GM21447 (cell line): ENCODE results near the gene PGAP1.
"Not testable (repeated sequence)": the region's sequence is repeated elsewhere in the genome, so short reads cannot be mapped to it uniquely, and the experiment has no call there.

Experiments
- ATAC-seq: cut with Tn5 transposase; IDR thresholded peaks from one replicate; pipeline ENCODE4 v1.9.1; 2021; ENCODE audit not compliant: unreplicated experiment

The PGAP1 gene

GRCh38 chr2:196951973-196952372 is 25.5 kb upstream of the PGAP1 start:
- no peak for ATAC-seq

DNA sequence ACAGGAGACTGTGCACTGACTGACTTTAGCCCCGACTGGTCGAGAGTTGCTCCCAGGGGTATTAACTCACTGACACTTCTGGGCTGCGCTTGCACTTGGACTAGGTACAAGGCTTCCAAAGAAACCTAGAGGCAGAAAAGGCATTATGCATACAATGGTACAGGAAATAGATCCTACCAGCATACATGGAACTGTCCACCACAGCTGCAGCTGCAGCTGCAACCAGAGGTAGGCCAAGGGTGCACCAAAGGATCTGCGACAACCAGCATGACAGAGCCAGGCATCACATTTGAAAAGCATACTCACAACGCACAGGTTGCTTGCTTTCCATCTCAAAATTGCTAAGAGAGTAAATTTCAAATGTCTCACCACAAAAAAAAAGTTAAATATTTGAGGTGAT is 22.6 kb upstream of the PGAP1 start:
- ATAC-seq: no peak

- ATAC-seq: peak; percentile 95
Observed at GRCh38 chr2:196944570-196944969, 18.1 kb upstream of the PGAP1 start.

DNA sequence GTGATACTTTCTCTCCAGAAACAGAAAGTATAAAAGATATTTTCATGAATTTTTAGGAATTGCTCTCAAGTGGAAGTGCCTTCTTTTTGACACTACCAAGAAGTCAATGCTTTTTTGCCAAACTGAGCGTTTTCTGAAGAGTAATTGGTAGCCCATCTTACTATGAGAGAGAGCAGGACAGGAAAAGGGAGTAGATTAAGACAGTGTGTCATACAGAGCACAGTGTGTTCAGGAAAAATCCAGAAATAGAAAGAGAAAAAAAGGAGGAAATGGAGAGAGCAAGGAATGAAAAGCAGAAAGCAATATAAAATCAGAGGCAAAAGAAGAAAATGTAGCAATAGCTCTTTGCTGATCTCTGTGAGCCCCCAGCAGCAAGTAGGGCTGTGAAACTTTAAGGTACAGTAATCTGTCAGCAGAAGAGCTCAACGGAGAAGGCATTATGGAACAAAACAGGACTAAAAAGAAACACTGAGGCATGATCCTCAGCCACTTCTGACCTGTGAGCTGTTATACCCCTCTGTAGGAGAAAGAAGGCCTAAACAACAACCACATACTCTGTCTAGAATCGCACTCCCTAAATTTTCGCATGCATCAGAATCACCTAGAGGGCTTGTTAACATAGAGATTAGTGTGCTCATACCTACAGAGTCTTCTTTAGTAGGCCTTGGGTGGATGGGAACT is 15.0 kb upstream of the PGAP1 start:
- no peak for ATAC-seq

DNA sequence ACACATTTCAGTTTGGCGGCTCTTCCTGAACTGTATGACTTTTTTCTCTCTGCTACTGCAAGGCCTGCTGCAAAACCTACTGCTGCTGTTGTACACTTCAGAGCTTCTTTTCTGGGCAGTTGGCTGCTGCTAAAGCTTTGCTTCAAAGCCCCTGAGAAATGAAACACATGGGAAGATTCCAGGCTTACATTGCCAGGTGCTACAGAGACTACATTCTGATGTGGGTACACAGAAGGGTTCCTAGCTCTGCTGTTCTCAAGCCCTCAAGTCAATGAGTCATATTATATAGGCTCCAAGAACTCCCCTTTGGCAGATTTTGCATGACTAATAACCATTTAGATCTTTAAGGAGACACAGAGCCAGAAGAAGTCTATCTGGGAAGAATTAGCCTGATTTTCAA is 12.9 kb upstream of the PGAP1 start:
- no peak for ATAC-seq

- ATAC-seq: no peak
Observed at GRCh38 chr2:196935432-196935831, 8.9 kb upstream of the PGAP1 start.

DNA sequence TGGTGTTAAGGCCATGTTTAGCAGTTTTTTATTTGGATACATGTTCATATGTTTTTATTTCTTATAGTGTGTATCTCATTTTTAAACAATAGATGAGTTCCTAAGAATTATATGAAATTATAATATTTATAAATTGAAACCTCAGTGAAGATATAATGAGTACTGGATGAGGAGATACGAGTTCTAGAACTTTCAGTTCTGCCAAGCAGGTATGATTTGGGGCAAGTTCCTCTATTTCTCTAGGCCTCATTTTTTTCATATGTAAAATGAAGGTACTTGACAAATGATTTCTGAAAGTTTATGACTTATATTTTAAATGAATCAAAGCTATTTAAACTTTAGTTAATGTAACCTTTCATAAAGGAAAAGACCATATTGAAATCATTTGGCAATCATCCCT is 8.2 kb upstream of the PGAP1 start:
- ATAC-seq: no peak

GRCh38 chr2:196931555-196931954 is 5.0 kb upstream of the PGAP1 start:
- no peak for ATAC-seq

- ATAC-seq: no peak
Observed at GRCh38 chr2:196927376-196928225, 1.1 kb upstream of the PGAP1 start.

GRCh38 chr2:196925768-196926561 is 542 bp downstream of the PGAP1 start:
- peak; percentile 36 for ATAC-seq

GRCh38 chr2:196925051-196925767 is 1.3 kb downstream of the PGAP1 start:
- ATAC-seq: no peak

DNA sequence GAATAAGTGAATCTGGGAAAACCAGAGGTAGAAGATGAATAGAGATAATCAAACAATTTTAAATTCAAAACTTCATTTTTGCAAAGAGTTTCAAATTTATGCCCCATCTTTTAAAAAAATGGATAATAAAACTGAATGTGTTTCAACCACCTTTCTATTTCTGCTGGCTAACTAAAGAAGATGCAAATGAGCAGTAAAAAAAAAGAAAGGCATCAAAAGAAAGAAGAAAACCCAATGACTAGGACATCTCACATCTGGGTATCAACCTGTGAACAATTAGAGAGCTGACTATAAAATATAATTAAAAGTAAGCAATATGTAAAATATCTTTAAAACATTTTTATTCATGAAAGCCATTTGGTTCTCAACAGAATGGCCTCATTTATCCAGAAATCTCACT is 2.5 kb downstream of the PGAP1 start:
- ATAC-seq: no peak

DNA sequence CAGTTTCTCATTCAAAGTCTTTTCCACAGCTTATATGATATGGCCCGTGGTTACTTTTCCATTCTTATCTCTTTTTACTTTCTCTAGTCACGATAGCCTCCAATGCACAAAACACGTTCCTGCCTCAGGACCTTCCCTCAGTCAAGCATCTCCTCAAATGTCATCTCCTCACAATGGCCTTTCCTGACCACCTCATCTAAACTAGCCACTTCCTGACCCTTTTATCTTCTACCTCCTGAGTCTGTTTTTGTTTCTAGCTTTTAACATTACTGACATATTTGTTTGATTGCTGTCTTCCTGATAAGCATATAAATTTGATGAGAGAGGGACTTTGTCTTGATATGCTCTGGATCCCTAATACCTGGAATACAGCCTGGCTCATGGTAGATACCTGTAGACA is 7.6 kb downstream of the PGAP1 start:
- no peak for ATAC-seq

DNA sequence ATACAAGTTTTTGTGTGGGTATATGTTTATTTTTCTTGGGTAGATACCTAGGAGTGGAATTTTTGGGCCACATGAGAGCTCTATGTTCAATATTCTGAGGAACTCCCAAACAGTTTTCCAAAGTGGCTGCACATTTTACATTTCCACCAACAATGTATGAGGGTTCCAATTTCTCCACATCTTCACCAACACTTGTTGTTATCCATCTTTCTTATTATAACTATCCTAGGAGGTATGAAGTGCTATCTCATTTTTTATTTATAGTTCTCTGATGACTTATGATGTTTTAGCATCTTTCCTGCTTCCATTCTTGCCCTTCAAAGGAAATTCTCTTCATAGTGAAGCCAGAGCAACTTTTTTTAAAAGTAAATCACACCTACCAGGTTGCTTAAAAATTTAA is 8.7 kb downstream of the PGAP1 start:
- no peak for ATAC-seq

- peak; percentile 31 for ATAC-seq
Observed at GRCh38 chr2:196915507-196916189, 10.9 kb downstream of the PGAP1 start.

GRCh38 chr2:196914867-196915460 is 11.5 kb downstream of the PGAP1 start:
- ATAC-seq: peak; percentile 98

GRCh38 chr2:196913691-196914090 is 12.8 kb downstream of the PGAP1 start:
- no peak for ATAC-seq

DNA sequence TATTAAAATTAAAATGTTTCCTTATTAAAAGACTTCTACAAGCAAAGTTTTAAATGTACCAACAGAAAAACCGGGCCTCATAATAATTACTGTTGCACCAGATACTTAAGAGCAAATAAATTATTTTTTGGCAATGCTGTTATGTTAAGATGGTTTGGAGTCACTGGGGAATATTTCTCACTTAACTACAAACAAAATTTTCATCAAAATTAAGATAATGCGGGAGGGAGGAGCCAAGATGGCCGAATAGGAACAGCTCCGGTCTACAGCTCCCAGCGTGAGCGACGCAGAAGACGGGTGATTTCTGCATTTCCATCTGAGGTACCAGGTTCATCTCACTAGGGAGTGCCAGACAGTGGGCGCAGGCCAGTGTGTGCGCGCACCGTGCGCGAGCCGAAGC is 21.1 kb downstream of the PGAP1 start:
- not testable (repeated sequence) for ATAC-seq

GRCh38 chr2:196902828-196903227 is 23.7 kb downstream of the PGAP1 start:
- ATAC-seq: no peak

DNA sequence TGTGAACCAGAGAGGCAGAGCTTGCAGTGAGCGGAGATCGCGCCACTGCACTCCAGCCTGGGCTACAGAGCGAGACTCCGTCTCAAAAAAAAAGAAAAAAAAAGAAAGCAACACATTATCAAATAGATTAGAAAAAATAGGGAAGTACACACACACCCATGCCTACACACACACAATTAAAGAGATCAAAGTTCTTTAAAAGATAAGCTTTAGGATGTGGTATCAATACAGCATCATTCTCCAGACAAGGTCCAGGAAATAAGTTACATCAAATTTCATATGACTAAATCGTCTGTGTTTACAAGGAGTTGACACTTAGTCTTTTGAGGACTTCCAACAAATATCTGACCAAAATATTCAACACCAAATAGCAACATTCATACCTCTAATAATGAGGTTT is 25.7 kb downstream of the PGAP1 start:
- no peak for ATAC-seq
